ENCODE measurements around the gene CNIH2.
A peak's percentile ranks its signal among the peaks of the same experiment; 100 is the strongest.

CNIH2 gene

GRCh38 chr11:66259956-66260355, 18.0 kb upstream of the CNIH2 start:
- TF ChIP-seq POLR2AphosphoS5 (IDR thresholded peaks at IDR 0.05; ENCODE audit: low read depth, low read length): no peak
- no peak for TF ChIP-seq TAF1 (IDR thresholded peaks at IDR 0.05; ENCODE audit: borderline replicate concordance, low read depth, low read length)
- no peak for TF ChIP-seq POLR2A (IDR thresholded peaks at IDR 0.05; ENCODE audit: low read depth, low read length)
- FAIRE-seq: no peak
- DNase-seq (ENCODE audit: insufficient read length): no peak

GRCh38 chr11:66261578-66261977, 16.4 kb upstream of the CNIH2 start:
- FAIRE-seq: no peak
- DNase-seq (ENCODE audit: insufficient read length): no peak
- no peak for TF ChIP-seq POLR2A (IDR thresholded peaks at IDR 0.05; ENCODE audit: low read depth, low read length)
- no peak for TF ChIP-seq POLR2AphosphoS5 (IDR thresholded peaks at IDR 0.05; ENCODE audit: low read depth, low read length)

DNA sequence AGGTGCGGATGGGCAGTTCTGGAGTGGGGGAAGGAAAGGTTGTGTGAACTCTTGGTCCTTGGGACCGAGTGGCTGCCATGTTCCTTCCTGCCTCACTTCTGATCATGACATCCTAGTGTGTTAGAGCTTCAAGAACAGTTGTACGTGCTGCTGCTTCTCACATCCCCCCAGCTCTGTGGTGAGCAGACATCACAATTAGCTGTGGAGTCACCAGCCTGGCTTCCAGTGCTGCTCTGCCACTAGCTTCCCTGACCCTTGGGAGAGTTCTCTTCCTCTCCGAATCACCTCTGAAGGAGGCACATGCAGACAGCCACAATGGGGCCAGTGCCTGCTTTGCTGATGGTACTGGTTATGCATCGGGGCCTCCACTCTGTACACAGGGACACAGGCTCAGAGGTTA, 15.8 kb upstream of the CNIH2 start:
- FAIRE-seq (no peak), DNase-seq (ENCODE audit: insufficient read length) (no peak)
- TF ChIP-seq POLR2A (IDR thresholded peaks at IDR 0.05; ENCODE audit: low read depth, low read length): no peak
- TF ChIP-seq POLR2AphosphoS5 (IDR thresholded peaks at IDR 0.05; ENCODE audit: low read depth, low read length): no peak
- TF ChIP-seq TAF1 (IDR thresholded peaks at IDR 0.05; ENCODE audit: borderline replicate concordance, low read depth, low read length): no peak

DNA sequence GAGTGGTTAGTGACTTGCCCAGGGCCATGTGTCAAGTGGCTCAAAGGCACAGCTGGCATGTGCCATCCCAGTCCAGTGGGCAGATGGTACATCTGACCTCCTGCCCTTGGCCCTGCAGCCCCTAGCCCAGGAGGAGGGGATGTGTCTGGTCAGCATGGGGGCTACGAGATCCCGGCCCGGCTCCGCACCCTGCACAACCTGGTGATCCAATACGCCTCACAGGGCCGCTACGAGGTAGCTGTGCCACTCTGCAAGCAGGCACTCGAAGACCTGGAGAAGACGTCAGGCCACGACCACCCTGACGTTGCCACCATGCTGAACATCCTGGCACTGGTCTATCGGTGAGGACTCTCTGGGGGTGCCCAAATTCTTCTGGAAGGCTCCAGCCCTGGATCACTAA, 15.3 kb upstream of the CNIH2 start:
- DNase-seq (ENCODE audit: insufficient read length): no peak
- no peak for FAIRE-seq
- TF ChIP-seq TAF1 (IDR thresholded peaks at IDR 0.05; ENCODE audit: borderline replicate concordance, low read depth, low read length) (no peak), POLR2A (IDR thresholded peaks at IDR 0.05; ENCODE audit: low read depth, low read length) (0 out of 2 replicates have a peak, but pooled peaks have one; percentile 8)

DNA sequence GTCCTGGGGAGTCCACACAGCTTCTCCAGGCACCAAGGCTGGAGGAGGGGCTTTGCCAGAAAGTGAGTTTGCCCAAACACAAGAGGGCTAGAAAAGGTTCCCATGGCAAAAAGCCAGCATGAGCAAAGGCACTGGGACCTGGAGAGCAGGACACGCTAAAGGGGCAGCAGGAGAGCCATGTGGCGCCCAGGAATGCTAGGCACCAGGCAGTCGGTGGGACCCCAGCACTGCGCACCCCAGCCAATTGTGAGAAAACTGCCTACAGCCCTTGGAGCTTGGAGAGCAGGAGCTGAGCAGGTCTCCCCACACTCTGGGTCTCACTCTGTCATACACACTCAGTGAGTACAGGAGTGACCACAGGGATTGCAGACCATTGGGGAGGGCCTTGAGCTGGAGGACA, 14.7 kb upstream of the CNIH2 start:
- DNase-seq (ENCODE audit: insufficient read length) (no peak), FAIRE-seq (no peak)
- TF ChIP-seq POLR2A (IDR thresholded peaks at IDR 0.05; ENCODE audit: low read depth, low read length): no peak
- no peak; the same call in 1 of the 2 replicates for TF ChIP-seq POLR2AphosphoS5 (IDR thresholded peaks at IDR 0.05; ENCODE audit: low read depth, low read length)
- no peak for TF ChIP-seq TAF1 (IDR thresholded peaks at IDR 0.05; ENCODE audit: borderline replicate concordance, low read depth, low read length)

DNA sequence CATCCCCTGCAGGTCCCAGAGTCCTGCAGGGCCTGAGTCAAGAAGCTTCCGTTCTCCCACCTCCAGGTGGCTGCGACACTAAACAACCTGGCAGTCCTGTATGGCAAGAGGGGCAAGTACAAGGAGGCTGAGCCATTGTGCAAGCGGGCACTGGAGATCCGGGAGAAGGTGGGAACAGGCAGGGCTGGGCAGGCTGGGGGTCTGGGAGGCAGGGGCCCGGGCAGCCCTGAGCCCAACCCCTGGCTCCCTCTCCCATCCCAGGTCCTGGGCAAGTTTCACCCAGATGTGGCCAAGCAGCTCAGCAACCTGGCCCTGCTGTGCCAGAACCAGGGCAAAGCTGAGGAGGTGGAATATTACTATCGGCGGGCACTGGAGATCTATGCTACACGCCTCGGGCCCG, 14.2 kb upstream of the CNIH2 start:
- TF ChIP-seq TAF1 (IDR thresholded peaks at IDR 0.05; ENCODE audit: borderline replicate concordance, low read depth, low read length) (no peak), POLR2A (IDR thresholded peaks at IDR 0.05; ENCODE audit: low read depth, low read length) (0 out of 2 replicates have a peak, but pooled peaks have one; percentile 13)
- FAIRE-seq (no peak), DNase-seq (ENCODE audit: insufficient read length) (no peak)

DNA sequence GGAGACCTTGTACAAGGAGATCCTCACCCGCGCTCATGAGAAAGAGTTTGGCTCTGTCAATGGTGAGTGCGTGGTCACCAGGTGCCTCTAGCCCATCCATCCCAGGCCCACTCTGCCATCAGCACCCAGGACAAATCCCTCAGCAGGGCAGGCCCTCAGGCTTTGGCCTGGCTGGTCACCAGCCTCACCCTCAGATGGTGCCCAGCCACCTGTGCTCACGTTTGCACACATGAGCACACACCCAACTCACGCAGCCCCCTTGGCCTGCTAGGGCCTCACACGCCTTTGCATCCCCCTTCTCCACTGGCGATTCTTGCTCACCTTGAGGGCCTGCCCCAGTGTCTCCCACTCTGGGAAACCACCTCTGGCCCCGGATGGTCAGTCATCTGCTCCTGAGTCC, 13.6 kb upstream of the CNIH2 start:
- TF ChIP-seq POLR2A (IDR thresholded peaks at IDR 0.05; ENCODE audit: low read depth, low read length): no peak
- no peak for TF ChIP-seq TAF1 (IDR thresholded peaks at IDR 0.05; ENCODE audit: borderline replicate concordance, low read depth, low read length)
- no peak for TF ChIP-seq POLR2AphosphoS5 (IDR thresholded peaks at IDR 0.05; ENCODE audit: low read depth, low read length)
- no peak for FAIRE-seq

DNA sequence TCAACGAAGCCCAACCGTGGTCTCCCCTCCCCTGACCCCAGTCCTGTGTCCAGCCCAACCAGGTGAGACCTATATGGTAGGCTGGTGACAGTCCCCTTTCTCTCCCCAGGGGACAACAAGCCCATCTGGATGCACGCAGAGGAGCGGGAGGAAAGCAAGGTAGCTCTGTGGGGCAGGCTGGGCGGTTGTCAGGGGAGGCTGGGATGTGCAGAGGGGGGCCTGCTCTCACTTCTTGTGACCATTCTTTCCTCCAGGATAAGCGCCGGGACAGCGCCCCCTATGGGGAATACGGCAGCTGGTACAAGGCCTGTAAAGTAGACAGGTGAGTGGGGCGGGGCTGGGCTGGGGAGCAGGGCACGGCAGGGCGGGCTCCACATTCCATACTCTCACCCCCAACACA, 13.1 kb upstream of the CNIH2 start:
- peak; percentile 58 for FAIRE-seq
- DNase-seq (ENCODE audit: insufficient read length): no peak
- TF ChIP-seq POLR2AphosphoS5 (IDR thresholded peaks at IDR 0.05; ENCODE audit: low read depth, low read length) (no peak), POLR2A (IDR thresholded peaks at IDR 0.05; ENCODE audit: low read depth, low read length) (no peak), TAF1 (IDR thresholded peaks at IDR 0.05; ENCODE audit: borderline replicate concordance, low read depth, low read length) (no peak)

More for the DNA sequence above, 13.6 kb upstream of the CNIH2 start:
- DNase-seq (ENCODE audit: insufficient read length): no peak

DNA sequence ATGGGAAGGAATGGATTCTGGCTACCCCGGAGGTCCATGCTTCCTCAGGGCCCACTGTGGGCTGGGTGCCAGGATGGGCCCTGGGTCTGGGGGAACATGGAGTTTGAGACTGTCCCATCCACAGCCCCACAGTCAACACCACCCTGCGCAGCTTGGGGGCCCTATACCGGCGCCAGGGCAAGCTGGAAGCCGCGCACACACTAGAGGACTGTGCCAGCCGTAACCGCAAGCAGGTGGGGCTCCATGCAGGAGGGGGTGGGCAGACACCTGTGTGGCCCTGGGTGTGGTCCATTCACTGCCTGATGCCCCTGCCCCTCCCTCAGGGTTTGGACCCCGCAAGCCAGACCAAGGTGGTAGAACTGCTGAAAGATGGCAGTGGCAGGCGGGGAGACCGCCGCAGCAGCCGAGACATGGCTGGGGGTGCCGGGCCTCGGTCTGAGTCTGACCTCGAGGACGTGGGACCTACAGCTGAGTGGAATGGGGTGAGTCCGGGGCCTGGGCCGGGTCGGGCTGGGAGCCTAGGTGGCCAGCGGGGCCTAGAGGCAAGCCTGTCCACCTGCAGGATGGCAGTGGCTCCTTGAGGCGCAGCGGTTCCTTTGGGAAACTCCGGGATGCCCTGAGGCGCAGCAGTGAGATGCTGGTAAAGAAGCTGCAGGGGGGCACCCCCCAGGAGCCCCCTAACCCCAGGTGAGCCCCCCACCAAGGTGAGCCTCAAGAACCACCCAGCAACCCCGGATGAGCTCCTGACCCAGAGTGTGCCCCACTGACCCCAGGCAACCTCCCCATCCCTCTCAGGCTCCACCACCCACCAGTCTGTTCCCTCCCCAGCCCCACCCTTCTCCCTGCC, 12.2 kb upstream of the CNIH2 start:
- no peak for DNase-seq (ENCODE audit: insufficient read length)
- FAIRE-seq: no peak
- no peak for TF ChIP-seq TAF1 (IDR thresholded peaks at IDR 0.05; ENCODE audit: borderline replicate concordance, low read depth, low read length)
- TF ChIP-seq POLR2A (IDR thresholded peaks at IDR 0.05; ENCODE audit: low read depth, low read length): no peak
- TF ChIP-seq POLR2AphosphoS5 (IDR thresholded peaks at IDR 0.05; ENCODE audit: low read depth, low read length): no peak

DNA sequence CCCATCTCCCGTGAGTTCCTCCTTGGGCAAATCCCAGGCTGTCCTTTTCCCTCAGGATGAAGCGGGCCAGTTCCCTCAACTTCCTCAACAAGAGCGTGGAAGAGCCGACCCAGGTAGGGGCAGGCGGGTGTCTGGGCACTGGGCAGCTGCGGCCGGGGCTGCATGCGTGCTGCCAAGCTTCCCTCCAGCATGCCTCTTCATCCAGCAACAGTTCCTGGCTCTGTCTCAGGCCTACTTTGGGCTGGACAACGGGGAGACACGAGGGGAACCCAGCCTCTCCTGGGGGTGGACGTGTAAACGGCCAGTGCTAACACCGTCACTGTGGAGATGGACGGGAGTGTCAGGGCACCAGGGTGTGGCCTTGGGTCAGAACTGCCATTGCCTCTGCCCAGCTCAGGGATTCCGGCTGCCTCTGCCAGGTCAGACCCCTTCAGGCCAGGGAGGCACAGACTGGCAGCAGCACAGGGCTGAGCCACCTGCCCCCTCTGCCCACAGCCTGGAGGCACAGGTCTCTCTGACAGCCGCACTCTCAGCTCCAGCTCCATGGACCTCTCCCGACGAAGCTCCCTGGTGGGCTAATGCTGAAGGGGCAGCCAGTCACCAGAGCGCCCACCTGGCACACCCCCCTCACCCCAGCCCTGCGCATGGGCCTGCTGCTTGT, 11.5 kb upstream of the CNIH2 start:
- no peak for TF ChIP-seq TAF1 (IDR thresholded peaks at IDR 0.05; ENCODE audit: borderline replicate concordance, low read depth, low read length)
- no peak for TF ChIP-seq POLR2A (IDR thresholded peaks at IDR 0.05; ENCODE audit: low read depth, low read length)
- TF ChIP-seq POLR2AphosphoS5 (IDR thresholded peaks at IDR 0.05; ENCODE audit: low read depth, low read length): no peak
- no peak for FAIRE-seq

GRCh38 chr11:66267039-66267378, 11.0 kb upstream of the CNIH2 start:
- FAIRE-seq (no peak), DNase-seq (ENCODE audit: insufficient read length) (no peak)
- TF ChIP-seq TAF1 (IDR thresholded peaks at IDR 0.05; ENCODE audit: borderline replicate concordance, low read depth, low read length): no peak
- TF ChIP-seq POLR2A (IDR thresholded peaks at IDR 0.05; ENCODE audit: low read depth, low read length): no peak
- no peak for TF ChIP-seq POLR2AphosphoS5 (IDR thresholded peaks at IDR 0.05; ENCODE audit: low read depth, low read length)

More for the DNA sequence above, 11.5 kb upstream of the CNIH2 start:
- DNase-seq (ENCODE audit: insufficient read length): no peak
